Keratinocyte (primary cell): Measurements from ENCODE around the gene INTS1. TPM values are rescaled to one million over a fixed set of nuclear protein-coding genes. Genes with fewer than 3 reads are reported as not detected.

Source experiments
- DNase-seq: peaks from one replicate; pipeline ENCODE4 v3.0.0-alpha.2; 2011; ENCODE audit warnings: low read depth, missing footprints, low spot score
- FAIRE-seq: peaks from 2 replicates; lab custom pipeline; 2011; peaks lifted over from hg19 to GRCh38; lab: Jason Lieb, UNC
- H2AFZ ChIP-seq: 2 replicates; pipeline ENCODE4 v1.6.0; 2012; ENCODE audit warnings: low read length, control low read depth, inconsistent platforms; ENCODE audit not compliant: control insufficient read depth
- H3K27ac ChIP-seq: 2 replicates; pipeline ENCODE4 v1.5.1; 2011; ENCODE audit warnings: low read length; ENCODE audit not compliant: control insufficient read depth, insufficient read depth
- H3K27me3 ChIP-seq: 3 replicates; pipeline ENCODE4 v1.6.0; 2011; ENCODE audit warnings: low read length; ENCODE audit not compliant: control insufficient read depth, insufficient read depth; ENCODE audit errors: extremely low read depth
- H3K36me3 ChIP-seq, 2 experiments: 2 replicates in 1 of 2; 3 replicates in 1 of 2; pipeline ENCODE4 v1.5.1; 2011; ENCODE audit warnings: low read length in 2 of 2, mild to moderate bottlenecking in 1 of 2; ENCODE audit not compliant: control insufficient read depth in 2 of 2, insufficient read depth in 2 of 2; ENCODE audit errors: extremely low read depth in 1 of 2
- H3K4me1 ChIP-seq: 3 replicates; pipeline ENCODE4 v1.5.1; 2011; ENCODE audit warnings: low read length; ENCODE audit not compliant: control insufficient read depth, insufficient read depth; ENCODE audit errors: extremely low read depth
- H3K4me2 ChIP-seq: 3 replicates; pipeline ENCODE4 v1.6.0; 2011; ENCODE audit warnings: low read depth, low read length; ENCODE audit not compliant: control insufficient read depth, insufficient read depth; ENCODE audit errors: extremely low read depth
- H3K4me3 ChIP-seq, 3 experiments: fragments of 200-600 bp in 1 of 3; sonication (generic) in 1 of 3; 2 replicates in 2 of 3; 3 replicates in 1 of 3; pipeline ENCODE4 v1.5.1; 2011 to 2016; ENCODE audit warnings: low read length in 3 of 3, mild to moderate bottlenecking in 3 of 3, control low read depth in 2 of 3, inconsistent platforms in 1 of 3, low read depth in 1 of 3, mixed read lengths in 1 of 3, mixed run types in 1 of 3, moderate library complexity in 1 of 3; ENCODE audit not compliant: control insufficient read depth in 2 of 3, insufficient read depth in 2 of 3; ENCODE audit errors: extremely low read depth in 1 of 3
- H3K79me2 ChIP-seq: 2 replicates; pipeline ENCODE4 v1.6.0; 2012; ENCODE audit warnings: low read length; ENCODE audit not compliant: control insufficient read depth, insufficient read depth
- H3K9ac ChIP-seq: 3 replicates; pipeline ENCODE4 v1.6.0; 2011; ENCODE audit warnings: low read length; ENCODE audit not compliant: control insufficient read depth, insufficient read depth; ENCODE audit errors: extremely low read depth
- H3K9me1 ChIP-seq: 3 replicates; pipeline ENCODE4 v1.6.0; 2011; ENCODE audit warnings: low read length; ENCODE audit not compliant: control insufficient read depth, insufficient read depth; ENCODE audit errors: extremely low read depth
- H3K9me3 ChIP-seq: 2 replicates; pipeline ENCODE4 v1.5.1; 2012; ENCODE audit warnings: low read depth, low read length; ENCODE audit not compliant: control insufficient read depth
- H4K20me1 ChIP-seq: 3 replicates; pipeline ENCODE4 v1.6.0; 2011; ENCODE audit warnings: low read length; ENCODE audit not compliant: control insufficient read depth, insufficient read depth; ENCODE audit errors: extremely low read depth
- CTCF ChIP-seq, 3 experiments: IDR thresholded peaks in 1 of 3; conservative IDR thresholded peaks in 1 of 3; optimal IDR thresholded peaks in 1 of 3; 2 replicates in 2 of 3; 3 replicates in 1 of 3; pipeline versions ENCODE3 to v1.5.1; 2011; ENCODE audit warnings: low read length in 3 of 3, mild to moderate bottlenecking in 3 of 3, moderate library complexity in 2 of 3, control low read depth in 1 of 3, inconsistent platforms in 1 of 3; ENCODE audit not compliant: insufficient read depth in 2 of 3; ENCODE audit errors: extremely low read depth in 1 of 3
- EZH2 ChIP-seq: IDR thresholded peaks from one replicate; pipeline ENCODE4 v1.6.1; 2012; ENCODE audit warnings: inconsistent platforms, mild to moderate bottlenecking, low read length, moderate library complexity
- dilution Hi-C: fragments of 300-500 bp; cut with MboI; formaldehyde crosslinking; loops from one replicate; pipeline ENCODE4 v1.7.0; 2020; ENCODE audit warnings: low sequenced_read_pairs; ENCODE audit not compliant: extremely low pct_ligation_motif_present
- polyA plus RNA-seq, 5 experiments: library from polyadenylated mRNA; depleted of rRNA in 3 of 5; stranded (reverse) in 3 of 5; stranded (forward) in 1 of 5; unstranded in 1 of 5; fragments of >200 nt; gene quantifications; 1 replicate in 1 of 5; 2 replicates in 3 of 5; 3 replicates in 1 of 5; pipeline versions ENCODE4 v1.2.1 to v1.2.3, GENCODE V29; 2011 to 2012; ENCODE audit warnings: missing spikeins in 2 of 5, low read depth in 1 of 5, low replicate concordance in 1 of 5

Gene INTS1
- polyA plus RNA-seq, 1 donor (not counting 4 experiments of a cell fraction or from before 2014, with no cell fraction given): 10.6 TPM

DNA sequence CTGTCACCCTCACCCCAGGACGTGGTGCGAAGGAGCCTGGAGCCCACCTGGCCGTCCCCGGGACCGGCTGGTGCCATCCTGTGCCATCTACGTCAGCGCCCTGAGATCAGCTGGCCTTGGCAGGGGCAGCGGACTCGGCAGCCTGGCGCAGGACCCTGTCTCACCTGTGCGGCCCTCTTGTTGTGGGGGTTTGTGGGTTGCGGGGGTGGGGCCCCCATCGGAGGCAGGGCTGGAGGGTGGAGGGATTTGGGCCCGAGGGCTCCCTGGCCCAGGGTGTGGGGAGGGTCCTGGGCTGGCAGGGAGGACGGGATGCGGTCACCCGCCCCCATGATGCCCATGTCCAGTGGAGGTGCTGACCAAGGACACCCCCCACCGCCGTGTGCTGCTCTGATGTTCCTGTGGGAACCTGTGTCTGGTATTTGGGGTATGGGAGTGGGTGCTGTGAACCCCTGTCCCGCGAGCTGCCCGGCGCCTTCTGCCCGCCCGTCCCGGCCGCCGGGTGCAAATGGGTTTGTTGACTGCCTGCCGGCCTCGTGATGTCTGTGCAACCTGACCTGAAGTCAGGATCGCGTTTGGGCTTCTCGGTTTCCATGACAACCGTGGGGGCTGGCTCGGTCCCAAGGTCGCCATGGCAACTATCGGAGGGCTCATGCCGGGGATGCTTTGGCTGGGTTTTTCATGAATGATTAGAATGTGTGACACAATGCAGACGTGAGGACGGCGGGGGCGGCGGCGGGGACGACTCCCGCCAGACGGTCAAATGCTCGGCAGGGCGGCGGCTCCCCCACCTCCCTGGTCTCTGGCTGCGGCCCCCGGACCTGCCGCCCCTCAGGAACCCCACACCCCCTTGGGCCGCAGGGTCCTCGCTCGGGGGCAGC is 33.6 kb upstream of the INTS1 start:
- peak overlapping the region; percentile 85 for H3K9ac ChIP-seq

GRCh38 chr7:1536743-1537534 is 32.8 kb upstream of the INTS1 start:
- Histone ChIP-seq H3K36me3 (peaks cover 8 to 16% of the 10 kb centered on the region in 2 experiments), H3K4me3 (peak overlapping the region; percentile 30 to 63 (median 54)), H3K9ac (peak overlapping the region; percentile 85), H3K4me1 (peaks cover 42% of the 10 kb centered on the region), H3K27ac (peak overlapping the region; percentile 90), H3K9me3 (no peaks in the 10 kb centered on the region), H2AFZ (peak overlapping the region; percentile 65), H3K79me2 (peaks cover 61% of the 10 kb centered on the region), H3K27me3 (no peaks in the 10 kb centered on the region), H3K9me1 (peaks cover 3% of the 10 kb centered on the region), H3K4me2 (peak overlapping the region; percentile 90), H4K20me1 (peaks cover 18% of the 10 kb centered on the region)
- DNase-seq (no peak), FAIRE-seq (peak; percentile 34)
- TF ChIP-seq EZH2: no peak
- no peak for TF ChIP-seq CTCF (optimal IDR thresholded peaks at IDR 0.05 in 1 of 3, IDR thresholded peaks at IDR 0.05 in 1 of 3, conservative IDR thresholded peaks at IDR 0.05 in 1 of 3; ENCODE audit: extremely low read depth in 1 of 3, insufficient read depth in 2 of 3, low read length in 3 of 3)
- dilution Hi-C loops: no loop called here

More for the DNA sequence above, 33.6 kb upstream of the INTS1 start:
- Histone ChIP-seq H3K4me1 (peaks cover 35% of the 10 kb centered on the region), H3K27ac (peak overlapping the region; percentile 90), H3K9me1 (peaks cover 3% of the 10 kb centered on the region), H4K20me1 (peaks cover 18% of the 10 kb centered on the region), H3K4me3 (peak overlapping the region; percentile 30 to 63 (median 54)), H3K36me3 (peaks cover 8 to 16% of the 10 kb centered on the region in 2 experiments), H3K79me2 (peaks cover 60% of the 10 kb centered on the region), H2AFZ (peak overlapping the region; percentile 65), H3K4me2 (peak overlapping the region; percentile 90), H3K9me3 (no peaks in the 10 kb centered on the region), H3K27me3 (no peaks in the 10 kb centered on the region)
- TF ChIP-seq EZH2 (no peak), CTCF (optimal IDR thresholded peaks at IDR 0.05 in 1 of 3, IDR thresholded peaks at IDR 0.05 in 1 of 3, conservative IDR thresholded peaks at IDR 0.05 in 1 of 3; ENCODE audit: extremely low read depth in 1 of 3, insufficient read depth in 2 of 3, low read length in 3 of 3) (no peak)
- dilution Hi-C loops: no loop called here
- DNase-seq (no peak), FAIRE-seq (no peak)
